ENCODE measurements around the gene OCA2. TPM values are rescaled to one million over a fixed set of nuclear protein-coding genes. Genes with fewer than 3 reads are reported as not detected.

OCA2 gene
- total RNA-seq, 2 donors from 2014 or later: not detected

DNA sequence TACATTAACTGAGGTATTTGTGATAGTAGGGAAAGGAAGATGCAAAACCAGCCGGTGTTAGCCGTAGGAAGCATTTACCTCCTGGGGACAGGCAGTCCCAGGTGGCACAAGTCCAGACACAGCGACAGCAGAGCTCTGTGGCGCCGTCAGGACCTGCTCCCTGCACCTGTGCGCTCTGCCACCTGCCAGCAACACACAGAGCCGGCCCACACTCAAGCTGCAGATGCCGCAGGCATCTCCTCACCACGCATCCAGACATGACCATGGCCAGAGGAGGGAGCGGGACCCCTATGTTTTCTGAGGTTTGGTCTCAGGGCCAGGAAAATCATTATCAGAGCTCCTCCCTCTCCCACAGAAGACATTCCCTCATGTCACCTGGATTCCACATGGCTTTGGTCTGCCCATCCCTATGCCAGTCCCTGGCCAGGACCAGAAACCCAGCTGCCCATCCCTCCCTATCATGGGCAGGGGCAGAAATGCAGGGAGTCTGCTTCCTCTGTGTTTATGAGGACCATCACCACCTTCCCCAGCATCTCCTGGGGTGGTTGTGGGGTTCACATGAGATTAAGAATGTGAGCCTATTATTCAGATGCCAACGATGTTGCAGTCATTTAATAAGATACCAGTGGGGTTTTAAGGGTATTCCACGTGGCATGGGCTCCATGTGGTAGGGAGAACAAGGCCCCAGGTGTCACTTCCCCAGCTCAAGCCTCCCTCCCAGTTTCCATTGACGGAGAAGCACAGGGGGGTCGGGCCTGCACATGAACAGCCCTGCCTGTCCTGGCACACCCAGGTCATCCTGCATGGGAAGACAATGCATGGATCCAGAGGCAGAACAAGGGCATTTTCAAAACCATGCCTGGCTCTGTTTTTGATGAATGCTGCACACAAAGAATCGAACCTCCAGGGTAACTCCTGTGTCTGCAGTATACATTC lies 251.1 kb downstream of the OCA2 start:
- Histone ChIP-seq H3K9me3 (no peaks in the 10 kb centered on the region), H3K27me3 (no peaks in the 10 kb centered on the region)
- DNase-seq: no peak

GRCh38 chr15:27846722-27847395 lies 252.3 kb downstream of the OCA2 start:
- 64 to 75% methylated on average over 10 of the region's 10 CpGs for WGBS, 2 donors
- no peak overlapping the region for H3K4me3 ChIP-seq
- ATAC-seq (no peak), DNase-seq (no peak)
- H3K4me1 ChIP-seq: no peaks in the 10 kb centered on the region
- H3K36me3 ChIP-seq (replicated peaks in 1 of 2; ENCODE audit: insufficient read depth in 1 of 2, low read depth in 2 of 2): no peaks in the 10 kb centered on the region
- no peaks in the 10 kb centered on the region for H3K27me3 ChIP-seq
- no peaks in the 10 kb centered on the region for H3K9me3 ChIP-seq
- H3K27ac ChIP-seq: no peak overlapping the region
- no peak for TF ChIP-seq POLR2A (IDR thresholded peaks at IDR 0.05)
- TF ChIP-seq, protein P1, sequence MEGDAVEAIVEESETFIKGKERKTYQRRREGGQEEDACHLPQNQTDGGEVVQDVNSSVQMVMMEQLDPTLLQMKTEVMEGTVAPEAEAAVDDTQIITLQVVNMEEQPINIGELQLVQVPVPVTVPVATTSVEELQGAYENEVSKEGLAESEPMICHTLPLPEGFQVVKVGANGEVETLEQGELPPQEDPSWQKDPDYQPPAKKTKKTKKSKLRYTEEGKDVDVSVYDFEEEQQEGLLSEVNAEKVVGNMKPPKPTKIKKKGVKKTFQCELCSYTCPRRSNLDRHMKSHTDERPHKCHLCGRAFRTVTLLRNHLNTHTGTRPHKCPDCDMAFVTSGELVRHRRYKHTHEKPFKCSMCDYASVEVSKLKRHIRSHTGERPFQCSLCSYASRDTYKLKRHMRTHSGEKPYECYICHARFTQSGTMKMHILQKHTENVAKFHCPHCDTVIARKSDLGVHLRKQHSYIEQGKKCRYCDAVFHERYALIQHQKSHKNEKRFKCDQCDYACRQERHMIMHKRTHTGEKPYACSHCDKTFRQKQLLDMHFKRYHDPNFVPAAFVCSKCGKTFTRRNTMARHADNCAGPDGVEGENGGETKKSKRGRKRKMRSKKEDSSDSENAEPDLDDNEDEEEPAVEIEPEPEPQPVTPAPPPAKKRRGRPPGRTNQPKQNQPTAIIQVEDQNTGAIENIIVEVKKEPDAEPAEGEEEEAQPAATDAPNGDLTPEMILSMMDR (IDR thresholded peaks at IDR 0.05): no peak
- intact Hi-C loops (cut with DNase I): no loop called here

More for the DNA sequence above, 251.1 kb downstream of the OCA2 start:
- Histone ChIP-seq H3K36me3 (replicated peaks in 1 of 2; ENCODE audit: insufficient read depth in 1 of 2, low read depth in 2 of 2) (no peaks in the 10 kb centered on the region), H3K4me3 (no peak overlapping the region), H3K27ac (no peak overlapping the region), H3K4me1 (no peaks in the 10 kb centered on the region)
- intact Hi-C loops (cut with DNase I): no loop called here
- TF ChIP-seq, protein P1 (IDR thresholded peaks at IDR 0.05): no peak
- no peak for TF ChIP-seq POLR2A (IDR thresholded peaks at IDR 0.05)
- WGBS, 2 donors: 68 to 77% methylated on average over 10 to 15 of the region's 15 CpGs
- ATAC-seq: no peak

DNA sequence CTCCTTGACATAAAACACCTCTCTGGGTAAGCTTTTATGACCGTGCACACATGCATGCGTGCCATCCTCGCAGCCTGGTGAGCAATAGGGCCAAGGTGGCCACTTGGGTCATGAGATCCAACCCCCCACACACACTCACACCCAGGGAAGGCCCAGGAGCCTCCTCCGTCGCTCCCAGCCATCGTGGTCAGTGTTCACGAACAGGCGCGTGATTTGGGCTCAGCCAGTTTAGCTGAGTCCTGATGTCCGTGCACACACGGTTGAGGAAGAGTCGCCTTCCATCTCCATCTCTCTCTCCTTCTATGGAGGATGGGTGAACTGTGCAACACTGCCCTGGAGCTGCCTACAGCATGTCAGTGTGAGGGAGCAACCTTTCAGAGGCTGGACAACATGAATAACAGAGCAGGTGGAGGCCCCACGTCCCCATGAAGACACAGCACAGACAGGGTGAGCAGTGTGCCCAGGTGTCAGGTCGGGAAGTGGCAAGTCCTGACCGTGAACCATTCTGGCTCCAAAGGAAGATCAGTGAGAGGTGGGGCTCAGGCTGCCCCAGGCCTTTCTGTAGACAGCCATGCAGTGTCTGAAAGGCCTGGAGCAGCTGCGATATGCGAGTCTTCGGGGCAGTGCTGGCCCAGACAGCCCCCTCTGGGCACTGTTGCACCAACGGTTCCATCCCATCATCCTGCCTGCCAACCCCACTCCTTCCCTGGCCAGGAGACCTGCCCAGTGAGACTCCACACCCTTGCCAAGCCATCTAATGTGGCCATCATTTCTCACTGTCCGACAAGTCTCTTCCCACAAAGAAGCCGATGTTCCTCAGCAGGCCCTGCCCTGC lies 253.4 kb downstream of the OCA2 start:
- TF ChIP-seq, protein P1 (IDR thresholded peaks at IDR 0.05): no peak
- no peak for TF ChIP-seq POLR2A (IDR thresholded peaks at IDR 0.05)
- Histone ChIP-seq H3K36me3 (replicated peaks in 1 of 2; ENCODE audit: insufficient read depth in 1 of 2, low read depth in 2 of 2) (no peaks in the 10 kb centered on the region), H3K27ac (no peak overlapping the region), H3K4me3 (no peak overlapping the region), H3K4me1 (no peaks in the 10 kb centered on the region), H3K9me3 (no peaks in the 10 kb centered on the region), H3K27me3 (no peaks in the 10 kb centered on the region)
- ATAC-seq (no peak), DNase-seq (no peak)
- WGBS, 2 donors: 75 to 78% methylated on average over 13 to 21 of the region's 21 CpGs
- intact Hi-C loops (cut with DNase I): no loop called here

GRCh38 chr15:27844018-27844666 lies 255.0 kb downstream of the OCA2 start:
- WGBS, 2 donors: 71 to 74% methylated on average over 13 of the region's 13 CpGs
- Histone ChIP-seq H3K27ac (no peak overlapping the region), H3K36me3 (replicated peaks in 1 of 2; ENCODE audit: insufficient read depth in 1 of 2, low read depth in 2 of 2) (no peaks in the 10 kb centered on the region), H3K9me3 (no peaks in the 10 kb centered on the region), H3K4me1 (no peaks in the 10 kb centered on the region), H3K4me3 (no peak overlapping the region), H3K27me3 (no peaks in the 10 kb centered on the region)
- DNase-seq (no peak), ATAC-seq (no peak)
- intact Hi-C loops (cut with DNase I): no loop called here
- TF ChIP-seq POLR2A (IDR thresholded peaks at IDR 0.05): no peak
- TF ChIP-seq, protein P1 (IDR thresholded peaks at IDR 0.05): no peak
